Calu3 (cell line): Measurements from ENCODE around the gene GABRD. TPM values are rescaled to one million over a fixed set of nuclear protein-coding genes. Genes with fewer than 3 reads are reported as not detected.

ENCODE experiments used
- BruUV-seq: library from RNA; stranded (reverse); fragments of 400-500 nt; replicated peaks from 2 replicates; lab custom pipeline; 2021; lab: Mats Ljungman, UMichigan
- CTCF ChIA-PET: fragments of 300-600 bp; sonication (Branson Sonifier 250); formaldehyde crosslinking; loops from one replicate; lab custom pipeline; 2022; ENCODE audit warnings: antibody characterized with exemption; lab: Charles Lee
- DNase-seq: peaks from one replicate; pipeline ENCODE4 v3.0.0; 2022
- H3K27ac Mint-ChIP-seq: one replicate; pipeline ENCODE4 v1.8.0; 2022; ENCODE audit warnings: mixed read lengths; ENCODE audit not compliant: unreplicated experiment
- H3K27me3 Mint-ChIP-seq: one replicate; pipeline ENCODE4 v1.8.0; 2022; ENCODE audit warnings: mixed read lengths; ENCODE audit not compliant: unreplicated experiment
- H3K36me3 Mint-ChIP-seq: one replicate; pipeline ENCODE4 v1.8.0; 2022; ENCODE audit warnings: mild to moderate bottlenecking, moderate library complexity, mixed read lengths; ENCODE audit not compliant: insufficient read depth, unreplicated experiment
- H3K4me1 Mint-ChIP-seq: one replicate; pipeline ENCODE4 v1.8.0; 2022; ENCODE audit warnings: mild to moderate bottlenecking, low read depth, mixed read lengths; ENCODE audit not compliant: unreplicated experiment
- H3K4me3 Mint-ChIP-seq: one replicate; pipeline ENCODE4 v1.8.0; 2022; ENCODE audit warnings: mild to moderate bottlenecking, low read depth, moderate library complexity, mixed read lengths; ENCODE audit not compliant: unreplicated experiment
- H3K9me3 Mint-ChIP-seq: one replicate; pipeline ENCODE4 v1.8.0; 2022; ENCODE audit warnings: low read depth, mixed read lengths; ENCODE audit not compliant: unreplicated experiment
- intact Hi-C: fragments of 100-400 bp; cut with micrococcal nuclease; formaldehyde crosslinking; loops from one replicate; pipeline ENCODE4 v1.10.0; 2022; ENCODE audit not compliant: unreplicated experiment
- total RNA-seq: library from RNA; stranded (reverse); gene quantifications from 2 replicates; pipeline ENCODE4 v1.2.3, GENCODE V29; 2022
- TF ChIP-seq, protein P1 (sequence below): fragments of 200-600 bp; IDR thresholded peaks from one replicate; pipeline ENCODE4 v1.8.0; 2022; ENCODE audit warnings: antibody characterized with exemption; ENCODE audit not compliant: unreplicated experiment

Gene GABRD
- total RNA-seq, 1 experiment from 2014 or later = not detected

DNA sequence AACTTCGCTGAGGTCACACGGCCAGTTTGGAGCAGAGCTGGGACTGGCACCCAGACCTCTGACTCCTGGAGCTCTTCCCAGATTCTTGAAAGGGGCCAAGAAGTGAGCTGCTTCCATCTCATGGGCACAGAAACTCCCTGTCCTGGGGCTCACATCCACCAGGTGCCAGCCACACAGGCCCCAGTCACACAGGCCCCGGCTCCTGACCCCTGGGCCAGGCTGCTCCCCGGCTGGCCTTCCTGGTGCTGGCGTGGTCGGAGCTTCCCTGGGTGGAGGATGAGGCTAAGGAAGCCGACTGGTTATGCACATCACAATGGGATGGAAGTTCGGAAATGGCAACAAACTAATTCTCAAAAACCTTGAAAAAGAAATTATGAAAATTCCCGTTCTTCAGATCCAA lies 3.0 kb upstream of the GABRD start:
- H3K27me3 Mint-ChIP-seq = peaks cover 51% of the 10 kb centered on the region
- BruUV-seq = no TSS peak
- no peak for DNase-seq
- no peak overlapping the region for H3K4me3 Mint-ChIP-seq
- CTCF ChIA-PET = no interaction called here
- TF ChIP-seq, protein P1, sequence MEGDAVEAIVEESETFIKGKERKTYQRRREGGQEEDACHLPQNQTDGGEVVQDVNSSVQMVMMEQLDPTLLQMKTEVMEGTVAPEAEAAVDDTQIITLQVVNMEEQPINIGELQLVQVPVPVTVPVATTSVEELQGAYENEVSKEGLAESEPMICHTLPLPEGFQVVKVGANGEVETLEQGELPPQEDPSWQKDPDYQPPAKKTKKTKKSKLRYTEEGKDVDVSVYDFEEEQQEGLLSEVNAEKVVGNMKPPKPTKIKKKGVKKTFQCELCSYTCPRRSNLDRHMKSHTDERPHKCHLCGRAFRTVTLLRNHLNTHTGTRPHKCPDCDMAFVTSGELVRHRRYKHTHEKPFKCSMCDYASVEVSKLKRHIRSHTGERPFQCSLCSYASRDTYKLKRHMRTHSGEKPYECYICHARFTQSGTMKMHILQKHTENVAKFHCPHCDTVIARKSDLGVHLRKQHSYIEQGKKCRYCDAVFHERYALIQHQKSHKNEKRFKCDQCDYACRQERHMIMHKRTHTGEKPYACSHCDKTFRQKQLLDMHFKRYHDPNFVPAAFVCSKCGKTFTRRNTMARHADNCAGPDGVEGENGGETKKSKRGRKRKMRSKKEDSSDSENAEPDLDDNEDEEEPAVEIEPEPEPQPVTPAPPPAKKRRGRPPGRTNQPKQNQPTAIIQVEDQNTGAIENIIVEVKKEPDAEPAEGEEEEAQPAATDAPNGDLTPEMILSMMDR = no peak
- H3K27ac Mint-ChIP-seq = no peak overlapping the region
- H3K9me3 Mint-ChIP-seq = no peaks in the 10 kb centered on the region
- H3K4me1 Mint-ChIP-seq = peaks cover 11% of the 10 kb centered on the region
- peaks cover 12% of the 10 kb centered on the region for H3K36me3 Mint-ChIP-seq
- intact Hi-C loops = no loop called here

DNA sequence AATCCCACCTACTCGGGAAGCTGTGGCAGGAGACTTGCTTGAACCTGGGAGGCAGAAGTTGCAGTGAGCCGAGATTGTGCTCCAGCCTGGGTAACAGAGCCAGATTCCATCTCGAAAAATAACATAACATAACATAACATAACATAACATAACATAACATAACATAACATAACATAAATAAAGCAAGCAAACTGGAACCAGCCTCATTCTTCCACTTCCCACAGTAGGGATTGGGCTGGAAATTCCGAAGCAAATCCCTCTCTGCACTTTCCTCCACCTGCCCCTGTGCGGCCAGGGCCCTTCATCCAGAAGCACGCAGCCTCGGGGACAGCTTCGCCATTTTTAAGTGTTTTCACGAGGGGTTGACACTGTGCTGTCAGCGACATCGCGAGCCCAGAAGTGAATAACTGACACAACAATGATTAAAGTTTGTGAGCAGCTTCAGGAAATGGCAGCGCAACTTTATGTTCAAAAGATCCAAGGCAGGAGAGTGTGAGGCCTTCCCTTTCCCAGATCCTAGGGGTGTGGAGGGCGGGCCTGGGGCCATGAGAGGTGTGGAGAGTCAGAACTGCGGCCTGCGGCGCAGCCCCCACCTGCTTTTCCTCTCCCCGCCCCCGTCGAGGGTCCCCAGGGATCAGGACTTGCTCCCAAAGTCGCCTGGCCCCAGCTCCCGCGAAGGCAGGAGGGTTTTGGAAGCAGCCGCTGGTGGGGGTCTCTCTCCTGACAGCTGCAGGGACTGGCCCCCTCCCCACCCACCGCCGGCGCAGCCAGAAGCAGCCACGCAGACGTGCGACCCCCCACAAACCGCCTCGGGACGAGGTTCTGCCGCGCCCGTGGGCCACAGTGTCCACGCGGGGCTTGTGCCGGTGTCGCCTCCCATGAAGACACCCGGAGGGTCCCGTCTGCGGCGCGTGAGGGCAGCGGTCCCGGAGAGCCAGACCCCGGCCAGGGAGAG lies 651 bp upstream of the GABRD start:
- no TSS peak for BruUV-seq
- Mint-ChIP-seq H3K4me1 (peaks cover 11% of the 10 kb centered on the region), H3K4me3 (no peak overlapping the region), H3K36me3 (peaks cover 12% of the 10 kb centered on the region), H3K27ac (no peak overlapping the region), H3K27me3 (peaks cover 75% of the 10 kb centered on the region), H3K9me3 (no peaks in the 10 kb centered on the region)
- DNase-seq = no peak
- intact Hi-C loops = no loop called here
- CTCF ChIA-PET = no interaction called here
- TF ChIP-seq, protein P1 = no peak

DNA sequence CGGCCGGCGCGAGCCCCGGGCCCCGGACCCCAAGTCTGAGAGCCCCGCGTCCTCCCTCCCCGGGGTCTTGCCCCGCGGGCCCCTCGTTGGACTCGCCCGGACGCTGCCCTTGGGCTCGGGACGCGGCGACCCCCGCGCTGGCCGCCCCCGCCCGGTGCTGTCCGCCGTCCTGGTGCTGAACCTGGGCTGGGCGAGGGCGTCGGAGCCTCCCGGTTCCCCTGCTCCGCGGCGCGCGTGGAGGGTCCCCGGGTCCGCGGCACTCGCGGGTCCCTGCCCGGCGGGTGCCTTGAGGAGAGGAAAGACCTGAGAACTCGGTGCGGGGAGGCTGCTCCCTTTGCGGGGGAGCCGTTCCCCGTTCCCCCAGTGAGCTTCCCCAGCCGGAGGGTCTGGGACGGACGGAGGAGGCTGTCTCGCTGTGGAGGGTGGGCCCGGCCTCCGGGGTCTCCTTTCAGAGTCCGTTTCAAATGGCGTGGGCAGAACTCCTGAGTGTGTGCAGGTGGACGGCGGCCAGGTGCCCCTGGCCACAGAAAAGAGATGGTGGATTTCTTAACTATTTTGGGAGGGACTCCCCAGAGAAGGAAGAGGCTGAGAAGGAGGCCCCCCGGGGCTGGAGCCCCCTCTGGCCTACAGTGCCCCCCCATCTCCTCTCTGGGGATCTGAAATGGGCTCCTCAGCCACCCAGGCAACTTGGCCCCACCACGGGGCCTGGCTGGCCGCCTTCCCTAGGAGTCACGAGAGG lies 595 bp downstream of the GABRD start:
- intact Hi-C loops = no loop called here
- TF ChIP-seq, protein P1 = no peak
- no peak for DNase-seq
- no TSS peak for BruUV-seq
- Mint-ChIP-seq H3K27ac (no peak overlapping the region), H3K4me3 (no peak overlapping the region), H3K4me1 (peaks cover 11% of the 10 kb centered on the region), H3K9me3 (no peaks in the 10 kb centered on the region), H3K36me3 (peaks cover 12% of the 10 kb centered on the region), H3K27me3 (peaks cover 85% of the 10 kb centered on the region)
- CTCF ChIA-PET = no interaction called here

DNA sequence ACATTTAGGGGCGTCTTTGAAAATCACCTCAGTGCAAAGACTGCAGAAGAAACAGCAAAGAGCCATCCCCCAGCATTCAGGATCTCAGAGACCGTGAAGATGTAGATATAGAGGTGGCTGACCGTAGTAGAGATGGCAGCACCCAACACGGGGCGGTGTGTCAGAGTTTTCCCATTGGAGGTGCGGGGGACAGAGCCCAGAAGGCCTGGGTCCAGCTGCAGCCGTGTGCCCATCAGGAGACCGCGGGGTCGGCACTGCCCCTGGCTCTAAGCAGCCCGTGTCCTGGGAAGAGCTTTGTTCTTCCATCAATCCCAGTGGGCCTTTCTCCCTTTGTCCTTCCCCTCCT lies 1.1 kb downstream of the GABRD start:
- TF ChIP-seq, protein P1 = no peak
- Mint-ChIP-seq H3K27me3 (peaks cover 85% of the 10 kb centered on the region), H3K4me1 (peaks cover 6% of the 10 kb centered on the region), H3K9me3 (no peaks in the 10 kb centered on the region), H3K27ac (no peak overlapping the region), H3K4me3 (no peak overlapping the region), H3K36me3 (peaks cover 12% of the 10 kb centered on the region)
- no TSS peak for BruUV-seq
- CTCF ChIA-PET = no interaction called here
- intact Hi-C loops = no loop called here
- DNase-seq = no peak
